ENCODE data around the gene CCDC85C.

The CCDC85C gene

GRCh38 chr14:99628887-99629618 is 25.0 kb upstream of the CCDC85C start:
- DNase-seq: no peak

- no peak for DNase-seq
These were observed 23.7 kb upstream of the CCDC85C start for GRCh38 chr14:99627510-99628381.

- no peak for DNase-seq
These were observed 23.1 kb upstream of the CCDC85C start for GRCh38 chr14:99627100-99627499.

GRCh38 chr14:99626041-99626648 is 22.1 kb upstream of the CCDC85C start:
- no peak for DNase-seq

GRCh38 chr14:99625476-99625875 is 21.5 kb upstream of the CCDC85C start:
- DNase-seq: no peak

- no peak for DNase-seq
These were observed 21.0 kb upstream of the CCDC85C start for GRCh38 chr14:99624971-99625370.

GRCh38 chr14:99624024-99624423 is 20.0 kb upstream of the CCDC85C start:
- no peak for DNase-seq

GRCh38 chr14:99621948-99622347 is 17.9 kb upstream of the CCDC85C start:
- no peak for DNase-seq

- DNase-seq: no peak
These were observed 16.1 kb upstream of the CCDC85C start for GRCh38 chr14:99619835-99620834.

GRCh38 chr14:99616832-99617800 is 13.1 kb upstream of the CCDC85C start:
- DNase-seq: no peak

- no peak for DNase-seq
These were observed 11.6 kb upstream of the CCDC85C start for GRCh38 chr14:99615497-99616157.

GRCh38 chr14:99612738-99613330 is 8.8 kb upstream of the CCDC85C start:
- no peak for DNase-seq

GRCh38 chr14:99612071-99612737 is 8.2 kb upstream of the CCDC85C start:
- no peak for DNase-seq

- DNase-seq: no peak
These were observed 7.6 kb upstream of the CCDC85C start for GRCh38 chr14:99611646-99612045.

- DNase-seq: no peak
These were observed 5.5 kb upstream of the CCDC85C start for GRCh38 chr14:99609245-99610170.

- DNase-seq: no peak
These were observed 4.6 kb upstream of the CCDC85C start for GRCh38 chr14:99608591-99608990.

GRCh38 chr14:99606359-99606758 is 2.4 kb upstream of the CCDC85C start:
- DNase-seq: no peak

- DNase-seq: peak; percentile 57
These were observed 1.4 kb upstream of the CCDC85C start for GRCh38 chr14:99605299-99605961.

Data from NCI-H1092 (cell line).